GM19025 (cell line): ENCODE measurements around the gene ATP13A2.

Source experiments
- ATAC-seq: cut with Tn5 transposase; IDR thresholded peaks from one replicate; pipeline ENCODE4 v1.9.1; 2021; ENCODE audit warnings: mild to moderate bottlenecking, low read depth, moderate library complexity; ENCODE audit not compliant: unreplicated experiment

The ATP13A2 gene

GRCh38 chr1:17007121-17007520 lies 4.6 kb downstream of the ATP13A2 start:
- ATAC-seq = no peak

- ATAC-seq = no peak
These were observed 6.4 kb downstream of the ATP13A2 start for GRCh38 chr1:17005365-17005740.

DNA sequence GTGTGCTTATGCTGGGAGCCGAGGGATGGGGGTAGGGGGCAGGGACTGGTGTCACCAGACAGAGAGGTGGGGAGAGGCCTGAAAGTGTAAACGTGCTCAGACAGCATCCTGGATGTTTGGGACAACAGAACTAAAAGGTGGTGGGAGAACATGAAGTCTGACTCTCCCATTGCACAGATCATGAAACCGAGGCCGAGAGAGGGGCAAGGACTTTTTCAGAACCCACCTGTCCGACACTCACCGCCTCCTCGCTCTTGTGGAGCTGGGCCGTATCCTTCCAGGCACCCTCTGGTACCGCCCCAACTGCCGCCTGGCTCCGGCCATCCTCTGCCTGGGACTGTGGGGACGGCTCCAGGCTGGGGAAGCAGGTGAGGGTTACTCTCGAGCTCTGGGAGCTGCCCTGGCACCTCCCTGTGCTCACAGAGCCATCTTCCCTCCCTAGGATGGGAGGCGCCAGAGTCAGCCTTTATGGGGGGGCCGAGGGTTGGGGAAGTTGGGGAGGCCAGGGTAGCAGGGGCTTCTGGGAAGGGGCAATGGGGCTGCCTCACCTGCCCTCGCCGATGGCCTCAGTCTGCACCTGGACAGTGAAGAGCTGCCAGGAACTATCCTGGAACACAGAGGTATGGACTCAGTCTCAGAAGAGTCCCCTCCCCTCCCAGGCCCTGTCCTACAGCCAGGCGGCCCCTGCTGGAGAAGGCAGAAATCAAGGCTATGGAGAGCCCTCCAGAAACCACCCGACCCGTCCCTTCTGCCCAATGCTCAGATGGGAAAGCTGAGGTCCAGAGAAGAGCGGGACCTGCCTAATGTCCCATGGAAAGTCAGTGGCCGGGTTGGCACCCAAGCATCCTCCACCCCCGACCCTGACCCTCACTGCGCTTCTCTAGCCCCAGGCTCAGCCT lies 7.0 kb downstream of the ATP13A2 start:
- ATAC-seq = no peak

- no peak for ATAC-seq
These were observed 9.2 kb downstream of the ATP13A2 start for GRCh38 chr1:17002524-17002902.

- no peak for ATAC-seq
These were observed 9.8 kb downstream of the ATP13A2 start for GRCh38 chr1:17001760-17002523.

DNA sequence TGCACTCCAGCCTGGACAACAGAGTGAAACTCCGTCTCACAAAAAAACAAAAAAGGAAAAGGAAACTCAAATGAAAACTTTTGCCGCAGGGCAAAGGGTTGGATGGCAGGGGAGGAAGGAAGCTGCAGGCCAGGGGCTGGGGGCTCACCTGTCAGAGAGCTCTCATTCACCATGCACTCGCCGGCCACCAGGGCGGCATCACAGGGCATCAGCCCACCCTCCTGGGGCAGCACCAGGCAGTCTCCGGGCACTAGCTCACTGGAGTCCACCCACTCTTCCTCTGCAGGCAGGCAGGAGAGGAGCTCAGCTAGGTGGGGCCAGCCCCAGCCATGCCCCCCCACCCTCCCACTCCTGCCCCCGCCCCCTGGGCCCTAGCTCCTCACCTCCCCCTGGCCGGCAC lies 11.9 kb downstream of the ATP13A2 start:
- no peak for ATAC-seq

DNA sequence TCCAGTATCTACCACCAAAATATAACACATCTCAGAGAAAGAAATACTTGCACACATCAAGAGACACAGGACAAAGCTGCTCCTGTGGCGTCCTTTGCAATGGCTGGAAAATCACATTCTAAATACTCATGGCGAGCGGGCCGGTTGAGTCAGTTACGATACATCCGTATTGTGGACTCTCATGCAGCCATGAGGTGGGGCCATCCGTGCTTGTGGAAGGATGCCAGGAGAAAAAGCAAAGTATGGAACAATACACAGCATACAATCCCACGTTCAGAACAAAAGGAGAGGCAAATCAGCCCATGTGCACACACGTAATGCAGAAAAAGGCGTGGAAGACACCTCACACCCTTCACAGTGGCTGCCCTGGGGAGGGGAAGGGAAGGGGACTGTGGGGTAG lies 13.1 kb downstream of the ATP13A2 start:
- no peak for ATAC-seq

- no peak for ATAC-seq
These were observed 14.9 kb downstream of the ATP13A2 start for GRCh38 chr1:16996845-16997244.

DNA sequence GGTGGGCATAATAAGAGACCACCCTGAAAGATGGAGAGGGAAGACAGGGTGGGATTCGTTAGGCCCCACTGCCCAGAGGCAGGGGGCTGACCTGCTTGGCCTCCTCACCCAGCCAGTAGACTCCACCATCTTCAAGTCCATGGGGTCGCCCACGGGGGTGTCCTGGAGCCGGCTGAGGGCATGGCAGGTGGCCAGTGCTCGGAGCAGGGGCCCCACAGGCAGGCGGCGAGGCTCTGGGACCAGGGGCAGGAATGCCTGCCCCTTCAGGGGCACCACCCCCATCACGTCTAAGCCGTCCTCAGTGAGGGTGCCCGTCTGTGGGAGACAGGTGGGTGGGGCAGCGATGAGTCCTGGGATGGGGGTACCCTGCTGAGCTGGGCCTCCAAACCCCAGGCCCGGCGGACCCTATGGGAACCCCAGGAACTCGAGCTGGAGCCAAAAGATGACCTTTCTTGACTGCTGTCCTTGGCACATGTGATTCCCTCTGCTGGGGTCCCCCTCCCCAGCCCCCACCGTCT lies 18.1 kb downstream of the ATP13A2 start:
- ATAC-seq = no peak

DNA sequence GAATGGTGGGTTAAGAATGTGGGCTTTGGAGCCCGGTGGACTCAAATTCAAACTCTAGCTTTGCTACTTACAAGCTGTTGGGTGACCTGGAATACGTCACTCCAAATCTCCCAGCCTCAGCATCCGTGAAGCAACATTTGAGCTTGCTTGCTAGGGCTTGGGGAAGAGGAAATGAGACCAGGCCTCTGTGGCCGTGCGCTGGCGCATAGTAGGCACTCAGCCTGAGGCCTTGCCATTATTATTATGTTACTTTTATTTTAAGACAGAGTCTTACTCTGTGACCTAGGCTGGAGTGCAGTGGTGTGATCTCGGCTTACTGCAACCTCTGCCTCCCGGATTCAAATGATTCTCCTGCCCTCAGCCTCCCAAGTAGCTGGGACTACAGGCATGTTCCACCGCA lies 19.1 kb downstream of the ATP13A2 start:
- ATAC-seq = no peak

DNA sequence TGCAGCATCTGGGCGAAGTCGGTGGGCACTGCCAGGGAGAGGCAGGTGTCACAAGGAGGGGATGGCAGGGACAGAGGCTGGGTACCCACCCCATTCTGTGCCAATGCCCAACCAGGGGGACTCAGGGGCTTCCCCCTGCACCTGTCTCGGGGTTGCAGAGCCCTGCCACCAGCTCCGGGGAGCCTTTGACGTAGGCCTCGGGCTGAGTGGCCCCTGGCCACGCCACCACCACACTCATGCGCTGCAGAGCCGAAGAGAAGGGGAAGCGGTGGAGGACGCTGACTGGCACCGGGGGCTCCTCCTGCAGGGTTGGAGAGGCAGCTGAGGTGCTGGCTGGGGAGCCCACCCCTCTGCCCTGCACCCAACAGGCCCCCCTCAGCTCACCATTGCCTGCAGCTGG lies 19.6 kb downstream of the ATP13A2 start:
- no peak for ATAC-seq

GRCh38 chr1:16991571-16991970 lies 20.2 kb downstream of the ATP13A2 start:
- no peak for ATAC-seq

GRCh38 chr1:16989676-16990391 lies 21.9 kb downstream of the ATP13A2 start:
- ATAC-seq = no peak

GRCh38 chr1:16988210-16988609 lies 23.5 kb downstream of the ATP13A2 start:
- ATAC-seq = no peak

DNA sequence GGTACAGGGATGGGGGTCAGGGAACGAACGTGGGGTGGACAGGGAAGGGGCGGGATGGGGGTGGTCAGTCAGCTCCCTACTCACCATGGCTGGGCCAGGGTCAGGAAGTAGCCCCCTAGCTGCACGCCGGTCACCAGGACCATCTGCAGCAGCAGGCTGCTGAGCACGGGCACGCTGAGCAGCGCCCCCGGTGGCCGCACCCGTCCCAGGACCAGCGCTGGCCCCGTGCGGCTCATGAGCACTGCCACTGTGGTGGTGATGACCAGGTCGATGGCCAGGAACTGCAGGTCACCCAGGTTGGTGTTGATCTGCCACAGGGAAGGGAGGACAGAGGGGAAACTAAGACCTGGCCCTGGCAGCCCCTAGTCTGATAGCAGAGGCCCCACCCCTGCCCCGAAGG lies 24.8 kb downstream of the ATP13A2 start:
- ATAC-seq = no peak

DNA sequence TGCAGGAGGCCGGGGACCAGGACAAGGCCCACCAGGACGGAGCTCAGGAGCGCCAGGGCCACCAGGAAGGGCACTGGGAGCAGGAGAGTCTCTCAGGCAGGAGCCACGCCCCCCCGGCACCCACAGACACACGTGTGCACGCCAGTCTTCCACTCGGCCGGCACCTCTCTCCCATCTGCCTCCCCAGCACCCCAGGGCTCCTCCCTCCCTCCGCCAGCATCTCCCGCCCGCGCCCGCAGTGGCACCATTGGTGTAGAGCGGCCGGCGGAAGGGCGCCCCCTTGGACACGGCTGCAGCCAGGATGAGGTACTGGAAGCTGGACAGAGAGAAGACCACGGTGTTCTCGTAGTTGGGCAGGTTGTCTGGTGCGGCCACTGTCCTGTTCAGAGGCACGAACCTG lies 25.2 kb downstream of the ATP13A2 start:
- ATAC-seq = no peak

DNA sequence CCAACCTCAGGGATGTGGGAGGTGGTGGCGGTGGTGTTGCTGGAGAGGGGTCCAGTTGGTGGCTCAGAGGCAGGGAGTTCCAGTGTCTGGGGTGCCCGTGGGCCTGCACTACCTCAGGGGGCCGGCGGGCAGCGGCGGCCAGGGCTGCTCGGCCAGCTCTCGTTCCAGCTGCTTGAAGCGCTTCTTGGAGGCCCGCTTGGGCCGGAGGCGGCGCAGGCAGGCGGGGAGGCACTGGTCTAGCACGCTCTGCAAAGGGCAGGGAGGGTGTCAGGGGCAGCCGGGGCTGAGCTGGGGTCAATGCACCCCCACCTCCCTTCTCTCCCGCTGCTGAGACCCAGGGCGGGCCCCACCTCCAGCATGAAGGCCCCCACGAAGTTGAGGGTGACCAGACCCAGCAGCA lies 25.6 kb downstream of the ATP13A2 start:
- no peak for ATAC-seq

DNA sequence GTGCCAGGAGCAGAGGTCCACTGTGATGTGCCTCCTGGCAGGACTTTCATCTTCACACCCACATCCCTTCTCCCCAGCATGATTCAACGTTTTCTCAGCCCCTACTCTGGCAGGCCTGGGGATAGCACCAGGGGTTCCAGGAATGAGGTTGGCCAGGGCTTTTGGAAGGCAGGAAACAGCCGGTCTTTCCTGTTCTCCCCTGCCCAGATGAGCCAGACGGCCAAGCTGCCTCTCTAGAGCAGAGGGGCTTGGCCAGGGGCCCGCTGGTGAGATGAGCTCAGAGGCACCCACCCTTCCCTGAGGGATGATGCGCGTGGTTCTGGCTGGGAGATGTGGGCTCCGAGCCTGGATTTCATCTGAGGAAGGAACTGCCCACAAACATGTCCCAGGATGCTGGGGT lies 27.0 kb downstream of the ATP13A2 start:
- no peak for ATAC-seq

GRCh38 chr1:16983649-16984048 lies 28.1 kb downstream of the ATP13A2 start:
- ATAC-seq = no peak

DNA sequence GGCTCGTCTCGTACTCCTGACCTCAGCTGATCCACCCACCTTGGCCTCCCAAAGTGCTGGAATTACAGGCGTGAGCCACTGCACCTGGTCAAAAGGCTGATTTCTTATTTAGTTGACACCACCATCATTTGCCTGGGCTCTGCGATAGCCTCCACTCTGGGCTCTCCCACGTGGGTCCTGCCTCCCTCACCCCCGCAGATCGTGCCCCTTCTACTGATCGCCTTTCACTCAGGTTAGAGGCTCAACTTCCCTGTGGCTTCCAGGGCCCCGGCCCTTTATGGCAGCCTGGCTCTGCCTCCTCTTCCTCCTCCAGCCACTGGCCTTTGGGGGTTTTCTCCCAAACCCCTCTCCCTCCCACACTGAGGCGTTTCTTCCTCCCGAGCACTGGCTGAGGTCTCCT lies 28.8 kb downstream of the ATP13A2 start:
- ATAC-seq = no peak

- no peak for ATAC-seq
These were observed 30.4 kb downstream of the ATP13A2 start for GRCh38 chr1:16981269-16981849.
